Stimulated activated CD4-positive, alpha-beta T cell treated with anti-CD3 and anti-CD28 coated beads, Interleukin-4, amount 100 ng/mL, for 1 hour (primary cell): Measurements from ENCODE around the gene RASGRP2.

ENCODE experiments used
- DNase-seq: peaks from one replicate; pipeline ENCODE4 v3.0.0-alpha.2; 2020

Gene RASGRP2

DNA sequence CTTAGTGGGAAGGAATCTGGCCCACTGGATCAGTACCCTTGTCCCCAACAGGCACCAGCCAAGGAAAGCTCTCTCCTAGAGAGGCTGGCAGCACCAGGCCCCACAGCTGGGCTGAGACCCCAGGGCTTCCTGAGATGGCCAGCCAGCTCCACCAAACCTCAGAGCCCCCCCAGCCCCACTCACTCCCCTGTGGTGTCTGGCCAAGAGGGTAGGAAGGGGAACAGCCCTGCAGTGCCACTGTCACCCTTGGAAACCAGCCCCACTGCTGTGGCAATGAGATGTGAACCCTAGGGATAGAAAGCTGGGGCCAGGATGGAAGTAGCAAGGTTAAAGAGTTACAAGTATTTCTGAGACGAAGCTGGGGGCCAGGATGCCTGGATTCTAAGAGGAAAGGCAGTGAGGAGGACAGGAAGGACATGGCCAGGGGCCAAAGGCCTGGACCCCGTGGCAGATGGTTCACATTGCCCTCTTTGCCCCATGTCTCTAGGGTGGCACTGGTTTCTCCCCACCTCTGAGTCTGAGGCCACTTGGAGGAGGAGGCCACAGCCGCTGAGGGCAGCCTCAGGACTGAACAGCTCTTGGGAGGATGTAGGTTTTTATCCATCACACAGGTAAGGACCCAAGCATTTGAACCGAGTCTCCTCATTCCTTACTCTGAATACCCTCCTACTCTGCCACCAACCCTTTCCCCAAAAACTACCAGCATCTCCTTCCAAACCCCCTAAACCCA is 49.8 kb downstream of the RASGRP2 start:
- no peak for DNase-seq

DNA sequence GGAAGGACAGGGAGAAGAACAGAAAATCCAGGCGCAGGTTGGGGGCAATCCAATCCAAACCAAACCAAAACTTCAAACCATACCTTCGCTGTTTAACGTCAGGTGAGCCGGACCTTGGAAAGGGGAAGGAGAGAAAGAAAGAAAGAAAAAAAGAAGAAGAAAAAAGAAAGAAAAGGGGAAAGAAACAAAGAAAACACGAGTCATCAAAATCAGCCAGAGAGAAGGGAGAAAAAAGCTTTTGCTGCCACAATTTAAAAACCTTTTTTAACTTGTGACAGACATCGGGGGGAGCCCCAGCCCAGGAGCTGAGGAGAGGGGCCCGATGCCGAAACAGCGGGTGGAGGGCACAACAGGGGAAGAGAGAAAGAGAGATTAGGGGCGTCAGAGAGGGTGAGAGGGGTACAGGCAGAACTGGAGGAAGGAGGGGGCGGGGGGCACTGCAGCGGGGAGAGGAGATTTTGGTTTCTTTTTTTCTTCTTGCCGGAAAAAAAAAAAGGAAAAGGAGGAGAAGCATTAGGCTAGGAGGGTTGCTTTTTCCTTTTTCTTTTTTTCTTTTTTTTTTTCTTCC is 51.1 kb downstream of the RASGRP2 start:
- no peak for DNase-seq

DNA sequence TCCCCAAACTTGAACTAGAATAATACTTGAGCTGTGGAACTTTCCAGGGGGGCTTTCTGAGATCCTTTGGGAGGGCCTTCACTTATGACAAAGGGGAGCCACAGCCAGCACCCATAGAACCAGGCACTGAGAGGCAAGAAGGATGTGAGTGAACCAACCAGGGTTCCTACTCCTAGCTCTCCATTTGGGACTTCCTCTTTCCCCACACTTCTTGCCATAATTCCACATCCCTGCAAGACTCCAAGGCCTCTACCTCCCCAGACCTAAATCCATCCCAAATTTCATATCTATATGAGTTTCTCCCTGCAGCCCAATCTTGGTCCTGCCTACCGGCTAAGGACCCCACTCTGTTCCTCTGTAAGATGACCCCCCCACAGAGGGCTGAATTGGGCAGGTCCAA is 52.4 kb downstream of the RASGRP2 start:
- DNase-seq: no peak

DNA sequence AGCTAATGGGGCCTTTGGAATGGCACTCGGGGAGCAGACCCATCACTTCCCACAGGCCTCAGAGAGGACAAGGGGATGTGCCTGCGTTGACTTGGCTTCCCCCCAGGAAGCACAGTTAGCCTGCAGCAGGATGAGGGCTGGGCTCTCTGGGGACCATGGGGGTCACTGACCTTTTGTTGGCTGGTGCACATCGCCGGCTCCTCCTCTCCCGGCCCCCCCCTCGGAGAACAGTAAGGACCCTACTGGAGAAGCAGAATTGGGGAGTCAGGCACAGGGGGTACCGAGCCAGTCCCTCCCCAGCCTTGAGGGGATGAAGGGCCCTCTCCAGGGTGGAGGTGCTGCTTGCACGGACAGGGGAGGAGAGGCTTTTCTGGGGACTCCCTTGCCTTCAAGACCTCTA is 53.7 kb downstream of the RASGRP2 start:
- no peak for DNase-seq

DNA sequence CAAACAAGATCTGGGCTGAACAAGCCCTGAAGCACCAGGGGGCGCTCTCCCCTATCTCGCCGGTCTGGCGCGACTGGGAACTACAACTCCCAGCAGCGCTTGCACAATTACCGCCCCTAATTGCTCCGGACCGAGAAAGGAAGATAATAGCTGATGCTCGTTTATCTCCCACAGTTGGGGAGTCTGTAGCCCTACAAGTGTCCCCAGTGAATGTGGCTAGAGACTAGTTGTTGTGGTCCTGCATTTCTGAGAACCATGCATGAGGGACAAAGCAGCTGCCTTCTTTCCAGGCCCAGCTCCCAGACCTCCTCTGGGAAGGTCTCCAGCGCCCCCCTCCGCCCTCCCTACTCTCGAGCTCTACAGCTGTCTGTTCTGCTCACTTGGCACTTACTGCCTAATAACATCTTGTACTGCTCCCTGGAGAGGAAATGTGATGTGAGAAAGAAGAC is 55.4 kb downstream of the RASGRP2 start:
- DNase-seq: peak; percentile 92

DNA sequence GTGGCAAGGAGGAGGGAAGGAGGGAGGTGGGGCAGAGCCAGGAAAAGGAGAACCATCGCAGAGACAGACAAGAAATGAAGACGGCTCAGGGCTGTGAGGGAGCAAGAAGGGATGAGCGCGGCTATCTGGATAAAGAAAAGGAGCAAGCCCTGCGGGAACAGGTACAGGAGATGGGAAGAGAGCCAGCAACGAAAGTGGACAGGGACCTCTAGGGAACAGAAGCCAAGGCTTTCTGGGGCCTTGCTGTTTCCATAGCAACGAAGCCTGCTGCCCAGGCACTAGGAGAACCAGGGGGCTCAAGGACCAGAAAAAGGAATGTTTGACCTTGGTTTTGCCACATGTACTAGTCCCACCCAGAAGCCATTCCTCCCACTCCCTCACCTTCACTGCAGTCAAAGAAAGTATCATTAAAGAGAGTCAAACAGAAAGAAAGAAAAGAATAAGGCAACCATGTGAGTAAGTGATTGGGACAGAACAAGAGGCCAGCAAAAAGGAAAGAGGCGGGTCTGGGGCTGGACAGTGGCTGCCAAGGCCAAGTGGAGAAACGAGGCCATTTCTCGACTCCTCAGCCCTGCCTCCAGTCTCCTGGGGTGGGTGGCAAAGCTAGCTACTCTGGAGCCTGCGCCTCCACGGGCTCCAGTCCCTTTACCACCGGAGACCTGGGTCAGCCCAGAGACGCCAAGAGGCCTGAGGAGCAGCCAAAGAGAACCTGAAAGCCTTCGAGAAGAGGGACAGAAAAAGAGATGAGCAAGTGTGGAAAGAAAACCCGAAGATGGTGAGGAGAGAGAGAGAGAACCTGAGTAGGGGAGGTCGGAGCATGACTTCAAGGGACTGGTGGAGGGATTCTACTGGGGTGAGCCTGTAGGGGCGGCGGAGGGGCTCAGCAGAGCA is 56.1 kb downstream of the RASGRP2 start:
- DNase-seq: no peak

DNA sequence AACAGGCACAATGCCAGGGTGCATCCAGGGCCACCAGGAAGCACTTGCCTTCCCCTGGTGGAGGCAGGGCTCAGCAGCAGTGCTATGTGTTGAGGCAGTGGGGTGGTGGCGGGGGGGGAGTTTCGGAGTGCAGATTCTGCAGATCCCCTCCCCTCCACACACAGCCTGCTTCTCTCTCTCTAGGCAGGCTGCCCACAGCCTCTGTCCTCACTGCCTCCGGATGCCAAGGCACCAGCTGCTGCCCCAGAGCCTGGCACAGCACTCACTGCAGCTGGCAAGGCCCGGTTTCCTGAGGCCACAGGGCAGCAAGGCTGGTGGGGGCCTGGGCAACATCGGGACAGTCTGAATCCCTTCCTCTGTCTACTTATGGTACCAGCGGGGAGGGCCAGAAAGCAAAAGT is 56.7 kb downstream of the RASGRP2 start:
- DNase-seq: no peak

DNA sequence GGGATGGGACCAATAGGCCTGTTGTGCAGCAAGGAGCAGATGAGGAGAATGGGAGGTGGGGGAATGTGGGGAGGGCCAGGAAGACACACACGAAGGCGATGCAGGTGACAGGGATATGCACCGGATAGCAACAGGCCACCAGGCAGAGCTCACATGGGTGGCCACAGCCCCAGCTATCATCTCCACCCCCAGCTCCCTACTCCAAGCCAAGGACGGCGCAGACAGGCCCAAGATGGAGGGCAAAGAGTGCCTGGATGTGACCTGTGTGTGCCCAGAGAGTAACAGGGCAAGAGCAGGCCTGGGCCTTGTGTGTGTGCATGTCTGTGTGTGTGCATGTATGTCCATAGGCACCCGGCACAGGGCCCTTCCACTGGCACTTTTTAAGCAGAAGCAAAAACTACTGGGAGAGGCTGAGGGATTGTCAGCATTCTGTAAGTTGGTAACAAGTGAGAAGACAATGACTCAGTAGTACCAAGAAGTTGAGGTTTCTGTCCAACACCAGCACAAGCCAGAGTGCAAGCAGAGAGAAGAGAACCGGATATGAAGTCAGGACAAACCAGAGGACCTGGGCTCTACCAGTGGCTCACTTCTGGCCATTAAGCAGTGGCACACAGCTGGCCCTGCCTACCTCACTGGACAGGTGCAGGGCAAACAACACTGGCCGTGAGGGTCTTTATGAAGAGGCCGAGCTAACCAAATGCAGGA is 57.3 kb downstream of the RASGRP2 start:
- DNase-seq: no peak

DNA sequence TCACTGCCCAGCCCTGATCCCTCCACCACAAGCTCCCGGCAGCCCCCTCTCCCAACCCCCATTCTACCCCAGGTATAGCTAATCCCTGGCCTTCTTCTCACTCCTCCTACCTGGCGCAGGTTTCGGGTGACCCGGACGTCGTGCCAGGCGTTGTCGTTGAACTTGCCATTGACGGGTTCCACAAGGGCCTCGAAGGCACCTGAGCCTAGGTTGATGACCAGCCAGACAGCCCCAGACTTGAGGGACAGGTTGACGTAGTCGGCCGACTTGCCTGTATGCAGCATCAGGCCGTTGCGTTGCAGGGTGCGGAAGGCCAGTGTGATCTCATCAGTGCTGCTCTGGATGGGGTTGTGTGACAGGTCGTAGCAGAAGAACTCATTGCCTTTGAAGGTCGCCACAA is 58.4 kb downstream of the RASGRP2 start:
- no peak for DNase-seq

DNA sequence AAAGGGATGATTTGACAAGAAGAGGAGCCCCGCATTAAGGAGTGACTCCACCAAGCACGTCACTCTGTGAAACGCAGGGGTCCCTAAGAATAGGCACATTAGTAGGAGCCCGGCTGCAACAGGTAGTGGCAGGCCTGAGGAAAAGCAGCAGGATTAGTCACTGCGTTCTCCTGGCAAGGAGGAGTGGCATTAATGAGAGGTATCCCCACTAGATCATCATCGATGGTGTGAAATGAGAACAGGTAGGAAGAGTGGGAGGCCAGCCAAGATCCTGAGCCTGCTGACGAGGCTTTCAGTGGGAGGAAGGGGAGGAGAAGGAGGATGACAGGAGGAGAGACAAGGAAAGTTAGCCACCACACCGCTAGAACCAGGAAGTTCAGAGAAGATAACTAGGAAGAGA is 59.6 kb downstream of the RASGRP2 start:
- no peak for DNase-seq

DNA sequence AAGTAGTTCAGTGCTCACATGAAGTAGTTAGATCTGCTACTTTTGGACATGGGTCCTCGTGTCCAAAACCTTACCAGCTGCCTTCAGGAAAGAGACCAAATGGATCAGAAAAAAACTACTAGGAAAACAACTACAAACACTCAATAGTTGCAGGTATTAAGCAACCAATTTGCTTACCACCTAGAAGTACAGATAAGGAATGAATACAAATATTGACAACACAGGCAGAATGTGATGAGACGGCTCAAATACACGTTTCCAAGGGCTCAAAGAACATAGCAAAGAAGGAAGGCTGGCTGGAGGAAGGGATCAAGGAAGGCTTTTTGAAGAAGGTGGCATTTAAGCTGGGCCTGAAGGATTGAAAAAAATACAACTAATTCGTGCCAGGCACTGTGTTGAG is 62.8 kb downstream of the RASGRP2 start:
- DNase-seq: no peak

DNA sequence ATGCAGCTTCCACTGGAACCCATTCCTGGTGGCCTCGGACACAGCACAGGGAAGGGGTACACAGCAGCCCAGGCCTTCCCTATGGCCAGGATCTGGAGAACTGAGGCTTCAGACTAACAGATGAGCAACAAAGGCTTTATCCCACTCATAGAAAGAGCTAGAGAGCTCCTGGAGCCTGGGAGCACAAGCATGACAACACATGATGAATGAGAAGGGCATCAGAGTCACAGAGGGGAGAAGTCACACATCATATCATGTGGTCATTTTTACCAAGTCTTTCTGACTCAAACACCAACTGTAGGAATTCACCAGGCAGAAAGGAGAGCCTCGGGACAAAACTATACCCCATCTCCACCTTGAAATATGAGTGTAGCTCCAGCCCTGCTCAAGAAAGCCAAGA is 64.1 kb downstream of the RASGRP2 start:
- DNase-seq: no peak

DNA sequence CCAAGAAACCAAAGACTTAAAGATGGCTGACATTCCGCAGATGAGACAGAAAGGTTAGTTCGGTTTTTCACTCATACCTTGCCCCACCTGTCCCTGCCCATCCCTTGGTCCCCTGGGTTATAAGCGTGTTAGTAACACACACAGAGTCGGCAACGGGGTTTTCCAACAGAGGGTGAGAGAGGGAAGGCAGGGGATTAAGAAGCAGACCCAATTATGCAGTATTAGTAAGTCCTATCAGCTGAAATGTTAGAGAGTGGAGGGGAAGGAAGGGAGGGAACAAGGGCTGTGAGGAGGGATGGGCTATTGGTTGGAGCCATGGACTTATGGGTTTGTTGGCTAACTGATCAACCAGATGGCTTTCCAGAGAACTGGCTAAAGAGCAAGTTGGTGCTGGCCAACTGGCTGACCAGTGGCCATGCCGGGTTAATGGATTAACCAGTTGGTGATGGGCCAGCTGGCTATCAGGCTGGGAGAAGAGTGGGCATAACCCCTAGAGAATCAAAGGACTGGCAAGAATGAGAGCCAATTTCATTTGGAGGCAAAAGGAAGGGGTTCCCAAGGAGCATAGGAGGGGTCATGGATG is 66.4 kb downstream of the RASGRP2 start:
- DNase-seq: no peak
